Prostate gland (tissue), 2 donors: ENCODE results near the gene ZNF80.

Experiments
- POLR2A ChIP-seq: fragments of 450-650 bp; IDR thresholded peaks from one replicate; pipeline ENCODE4 v1.6.1; 2016; ENCODE audit warnings: antibody characterized with exemption, mild to moderate bottlenecking
- POLR2AphosphoS5 ChIP-seq: sonication (generic); formaldehyde crosslinking; IDR thresholded peaks from one replicate; pipeline ENCODE4 v1.6.1; 2017; ENCODE audit warnings: antibody characterized with exemption
- TF ChIP-seq, protein P1 (sequence below), 4 experiments: fragments of 200-600 bp in 2 of 4; fragments of 450-650 bp in 2 of 4; sonication (generic) in 2 of 4; IDR thresholded peaks; 1 replicate in 3 of 4; 2 replicates in 1 of 4; pipeline ENCODE4 v1.5.1; 2016 to 2019; ENCODE audit warnings: antibody characterized with exemption in 4 of 4, mild to moderate bottlenecking in 2 of 4, moderate library complexity in 2 of 4

DNA sequence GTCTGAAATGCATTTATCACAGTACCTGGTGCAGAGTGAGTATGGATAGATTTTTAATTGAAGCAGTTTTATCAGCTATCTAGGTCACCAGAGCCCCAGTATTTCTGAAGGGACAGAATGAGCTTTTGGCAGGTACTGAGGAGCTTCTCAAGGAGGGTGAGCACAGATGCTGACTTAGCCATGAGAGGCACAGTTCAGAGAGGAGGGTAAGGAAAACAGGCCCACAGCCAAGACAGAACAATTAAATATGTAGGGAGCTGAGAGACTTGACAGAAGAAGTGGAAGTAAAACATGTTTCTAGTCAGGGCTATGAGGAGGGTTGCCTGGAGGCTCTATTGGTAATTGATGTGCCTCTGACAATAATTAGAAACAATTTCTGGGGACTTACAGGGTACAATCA is 20.1 kb downstream of the ZNF80 start:
- TF ChIP-seq POLR2A = no peak
- TF ChIP-seq POLR2AphosphoS5 = no peak
- TF ChIP-seq, protein P1, sequence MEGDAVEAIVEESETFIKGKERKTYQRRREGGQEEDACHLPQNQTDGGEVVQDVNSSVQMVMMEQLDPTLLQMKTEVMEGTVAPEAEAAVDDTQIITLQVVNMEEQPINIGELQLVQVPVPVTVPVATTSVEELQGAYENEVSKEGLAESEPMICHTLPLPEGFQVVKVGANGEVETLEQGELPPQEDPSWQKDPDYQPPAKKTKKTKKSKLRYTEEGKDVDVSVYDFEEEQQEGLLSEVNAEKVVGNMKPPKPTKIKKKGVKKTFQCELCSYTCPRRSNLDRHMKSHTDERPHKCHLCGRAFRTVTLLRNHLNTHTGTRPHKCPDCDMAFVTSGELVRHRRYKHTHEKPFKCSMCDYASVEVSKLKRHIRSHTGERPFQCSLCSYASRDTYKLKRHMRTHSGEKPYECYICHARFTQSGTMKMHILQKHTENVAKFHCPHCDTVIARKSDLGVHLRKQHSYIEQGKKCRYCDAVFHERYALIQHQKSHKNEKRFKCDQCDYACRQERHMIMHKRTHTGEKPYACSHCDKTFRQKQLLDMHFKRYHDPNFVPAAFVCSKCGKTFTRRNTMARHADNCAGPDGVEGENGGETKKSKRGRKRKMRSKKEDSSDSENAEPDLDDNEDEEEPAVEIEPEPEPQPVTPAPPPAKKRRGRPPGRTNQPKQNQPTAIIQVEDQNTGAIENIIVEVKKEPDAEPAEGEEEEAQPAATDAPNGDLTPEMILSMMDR (IDR thresholded peaks at IDR 0.05) = no peak
